Fibroblast of skin of right biceps (primary cell): Measurements from ENCODE around the gene HYDIN.

ENCODE experiments used
- DNase-seq: peaks from one replicate; pipeline ENCODE4 v3.0.0-alpha.2; 2013

HYDIN gene

GRCh38 chr16:71230122-71230845, at the start of gene HYDIN:
Gene HYDIN (minus strand): TSS chr16:71230722. CDS start chr16:71186895, 43,827 bp downstream.
- DNase-seq = peak; percentile 60

- DNase-seq = no peak
Measured at GRCh38 chr16:71276589-71277334, 46.2 kb upstream of the HYDIN start.

GRCh38 chr16:71273384-71273783, 42.9 kb upstream of the HYDIN start:
- no peak for DNase-seq

GRCh38 chr16:71264299-71264698, 33.8 kb upstream of the HYDIN start:
- DNase-seq = no peak

- no peak for DNase-seq
Measured at GRCh38 chr16:71263582-71263981, 33.1 kb upstream of the HYDIN start.

GRCh38 chr16:71262391-71262790, 31.9 kb upstream of the HYDIN start:
- DNase-seq = no peak

GRCh38 chr16:71260995-71261394, 30.5 kb upstream of the HYDIN start:
- DNase-seq = no peak

GRCh38 chr16:71259086-71259485, 28.6 kb upstream of the HYDIN start:
- no peak for DNase-seq

- no peak for DNase-seq
Measured at GRCh38 chr16:71258372-71258771, 27.9 kb upstream of the HYDIN start.

GRCh38 chr16:71257768-71258167, 27.2 kb upstream of the HYDIN start:
- no peak for DNase-seq

- no peak for DNase-seq
Measured at GRCh38 chr16:71255721-71256120, 25.2 kb upstream of the HYDIN start.

- DNase-seq = no peak
Measured at GRCh38 chr16:71254832-71255525, 24.5 kb upstream of the HYDIN start.

- no peak for DNase-seq
Measured at GRCh38 chr16:71250461-71251235, 20.1 kb upstream of the HYDIN start.

GRCh38 chr16:71249399-71249798, 18.9 kb upstream of the HYDIN start:
- no peak for DNase-seq

GRCh38 chr16:71247478-71247877, 17.0 kb upstream of the HYDIN start:
- no peak for DNase-seq

GRCh38 chr16:71246309-71246708, 15.8 kb upstream of the HYDIN start:
- DNase-seq = no peak

GRCh38 chr16:71244521-71244920, 14.0 kb upstream of the HYDIN start:
- DNase-seq = no peak

- no peak for DNase-seq
Measured at GRCh38 chr16:71242601-71243000, 12.1 kb upstream of the HYDIN start.

- DNase-seq = no peak
Measured at GRCh38 chr16:71242036-71242435, 11.5 kb upstream of the HYDIN start.

GRCh38 chr16:71229344-71229743, 1.2 kb downstream of the HYDIN start:
- DNase-seq = no peak

GRCh38 chr16:71226229-71227141, 4.0 kb downstream of the HYDIN start:
- no peak for DNase-seq

- DNase-seq = no peak
Measured at GRCh38 chr16:71225145-71225544, 5.4 kb downstream of the HYDIN start.
